HG03139 (cell line): ENCODE results near the gene SIGLEC15.
"Not testable (repeated sequence)": the region's sequence is repeated elsewhere in the genome, so short reads cannot be mapped to it uniquely, and the experiment has no call there.

Experiments
- ATAC-seq: cut with Tn5 transposase; IDR thresholded peaks from one replicate; pipeline ENCODE4 v1.9.1; 2021; ENCODE audit not compliant: unreplicated experiment

Gene SIGLEC15

DNA sequence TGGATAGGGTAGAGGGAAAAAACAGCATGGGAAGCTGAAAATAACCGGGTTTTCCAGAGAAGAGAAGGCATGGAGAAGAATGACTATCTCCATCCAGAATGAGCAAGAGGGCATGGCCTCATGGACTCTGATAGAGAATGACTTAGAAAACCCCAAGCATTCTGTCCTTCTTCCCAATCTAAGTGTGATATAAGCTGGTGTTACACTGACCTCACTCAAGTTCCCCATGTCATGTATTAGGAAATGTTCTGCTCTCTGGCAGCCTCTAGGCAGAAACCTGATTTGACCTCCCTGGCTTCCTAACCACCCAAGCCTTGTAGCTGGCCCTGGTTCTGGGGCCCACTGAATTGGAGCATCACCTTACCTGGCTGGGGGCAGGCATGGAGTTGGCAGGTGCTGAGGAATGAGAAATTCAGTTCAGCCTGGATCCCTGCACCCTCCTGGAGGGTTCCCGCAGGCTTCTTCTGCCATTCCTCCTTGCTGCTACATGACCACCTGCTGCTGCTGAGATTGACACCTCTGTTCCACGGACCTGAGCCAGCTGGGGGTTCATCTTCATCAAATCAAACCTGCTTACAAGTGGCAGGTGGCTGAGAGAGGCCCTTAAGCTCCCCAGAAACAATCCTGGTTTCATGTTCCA lies 5.2 kb upstream of the SIGLEC15 start:
- ATAC-seq: no peak

- ATAC-seq: no peak
These were observed 4.4 kb upstream of the SIGLEC15 start for GRCh38 chr18:45821026-45821425.

DNA sequence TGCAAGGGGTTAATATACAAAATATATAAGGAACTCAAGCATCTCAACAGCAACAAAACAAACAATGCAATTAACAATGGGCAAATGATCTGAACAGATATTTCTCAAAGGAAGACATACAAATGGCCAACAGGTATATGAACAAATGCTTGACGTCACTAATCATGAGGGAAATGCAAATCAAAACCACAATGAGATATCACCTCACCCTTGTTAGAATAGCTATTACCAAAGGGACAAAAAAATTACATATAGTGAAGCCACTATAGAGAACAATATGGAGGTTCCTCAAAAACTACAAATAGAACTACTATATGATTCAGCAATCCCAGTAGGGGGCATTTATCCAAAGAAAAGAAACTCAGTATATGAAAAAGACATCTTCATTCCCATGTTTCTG lies 3.8 kb upstream of the SIGLEC15 start:
- ATAC-seq: no peak

DNA sequence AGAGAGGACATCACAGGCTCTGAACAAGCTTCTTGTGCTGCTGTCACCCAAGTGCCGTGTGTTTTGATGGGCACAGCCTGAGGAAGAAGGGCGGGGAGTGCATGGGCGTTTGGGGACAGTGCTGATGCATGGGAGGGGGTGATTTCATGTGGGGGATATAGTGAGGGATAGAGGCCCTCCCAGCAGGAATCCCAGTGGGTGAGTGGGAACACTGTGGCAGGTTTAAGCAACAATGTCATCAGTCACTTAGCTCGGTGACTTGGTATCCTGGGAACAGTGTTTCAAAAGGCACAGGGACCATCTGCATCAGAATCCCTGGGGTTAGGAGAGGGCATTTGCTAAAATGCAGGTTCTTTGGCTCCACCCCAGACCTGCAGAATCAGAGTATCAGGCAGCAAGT lies 609 bp downstream of the SIGLEC15 start:
- ATAC-seq: no peak

GRCh38 chr18:45826716-45827115 lies 1.2 kb downstream of the SIGLEC15 start:
- not testable (repeated sequence) for ATAC-seq

DNA sequence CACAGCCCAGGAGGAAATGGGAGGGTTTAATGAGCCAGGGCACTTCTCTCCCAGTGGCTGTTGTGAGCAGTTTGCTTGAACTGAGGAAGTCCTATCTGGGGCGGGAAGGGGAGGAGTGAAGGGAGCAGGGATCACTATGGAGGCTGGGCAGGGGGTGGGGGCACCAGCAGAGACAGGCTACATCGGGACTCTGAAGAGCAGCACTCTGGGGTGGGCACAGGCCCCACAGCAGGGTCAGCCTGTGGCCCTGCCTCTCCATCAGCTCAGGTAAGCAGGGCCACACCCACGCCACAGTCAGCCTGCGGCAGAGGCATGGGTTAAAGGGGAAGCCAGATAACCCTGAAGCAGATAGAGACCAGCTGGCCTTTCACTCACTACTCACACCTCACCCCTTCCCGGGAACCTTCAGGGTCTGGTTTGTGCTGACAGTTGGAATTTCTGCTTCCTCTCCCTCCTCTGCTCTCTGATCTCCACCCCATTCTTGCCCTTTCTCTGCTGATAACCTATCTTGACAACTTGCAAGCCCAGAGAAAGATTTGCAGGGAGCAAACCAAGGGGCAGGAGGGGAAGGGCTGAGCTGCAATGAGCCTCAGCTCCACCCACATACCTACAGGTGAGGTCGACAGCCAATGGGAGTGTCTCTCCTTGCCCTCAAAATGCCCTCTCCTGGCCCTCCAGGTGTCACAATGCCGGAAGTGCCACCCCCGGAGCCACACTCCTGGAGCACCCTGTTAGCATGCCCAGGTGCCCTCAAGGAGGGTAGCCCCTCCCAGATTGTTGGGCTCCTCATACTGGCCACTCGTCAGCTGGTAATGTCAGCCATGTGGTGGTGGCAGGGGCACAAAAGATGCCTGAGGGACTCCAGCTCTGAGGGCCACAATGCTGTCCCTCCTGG lies 3.7 kb downstream of the SIGLEC15 start:
- ATAC-seq: no peak

DNA sequence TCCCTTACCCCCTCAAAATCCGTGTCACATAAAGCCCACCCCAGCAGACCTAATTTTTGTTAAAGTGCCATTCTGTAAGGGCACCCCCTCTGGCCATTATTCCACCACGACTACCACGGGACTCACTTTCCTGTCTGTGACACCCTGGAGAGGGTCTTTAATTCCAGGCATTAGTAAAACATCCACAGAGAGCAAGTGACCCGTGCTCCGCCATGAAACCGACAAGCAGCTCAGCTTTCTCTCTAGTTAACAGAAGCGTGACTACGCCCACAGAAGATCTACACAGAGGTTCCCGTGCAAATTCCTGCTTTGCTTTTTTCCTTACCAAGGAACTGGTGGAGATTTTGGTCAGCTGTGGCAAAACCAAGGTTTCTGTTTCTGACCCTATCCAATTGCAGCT lies 4.4 kb downstream of the SIGLEC15 start:
- ATAC-seq: no peak

DNA sequence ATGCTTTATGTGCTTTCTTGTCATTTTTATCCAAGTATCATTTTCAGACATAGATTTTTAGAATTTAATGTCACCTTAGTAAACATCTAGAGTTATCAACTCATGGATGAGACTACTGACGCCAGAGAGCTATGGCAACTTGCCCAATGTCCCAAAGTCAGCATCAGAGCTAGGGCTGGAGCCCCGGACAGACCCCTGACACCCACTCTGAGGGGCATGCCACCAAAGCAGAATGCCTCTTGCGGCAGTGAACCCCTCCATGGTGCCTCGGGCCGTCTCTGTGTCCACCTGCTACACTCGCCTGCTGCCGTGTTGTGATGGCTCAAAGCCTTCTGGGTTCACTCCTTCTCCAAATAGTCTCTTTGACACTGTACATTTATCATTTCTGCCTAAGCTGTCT lies 5.4 kb downstream of the SIGLEC15 start:
- no peak for ATAC-seq

- no peak for ATAC-seq
These were observed 8.4 kb downstream of the SIGLEC15 start for GRCh38 chr18:45833846-45834245.

GRCh38 chr18:45834306-45834705 lies 8.8 kb downstream of the SIGLEC15 start:
- ATAC-seq: no peak

GRCh38 chr18:45835057-45835636 lies 9.7 kb downstream of the SIGLEC15 start:
- no peak for ATAC-seq

GRCh38 chr18:45836242-45837205 lies 11.0 kb downstream of the SIGLEC15 start:
- no peak for ATAC-seq

GRCh38 chr18:45837283-45838070 lies 12.0 kb downstream of the SIGLEC15 start:
- no peak for ATAC-seq

DNA sequence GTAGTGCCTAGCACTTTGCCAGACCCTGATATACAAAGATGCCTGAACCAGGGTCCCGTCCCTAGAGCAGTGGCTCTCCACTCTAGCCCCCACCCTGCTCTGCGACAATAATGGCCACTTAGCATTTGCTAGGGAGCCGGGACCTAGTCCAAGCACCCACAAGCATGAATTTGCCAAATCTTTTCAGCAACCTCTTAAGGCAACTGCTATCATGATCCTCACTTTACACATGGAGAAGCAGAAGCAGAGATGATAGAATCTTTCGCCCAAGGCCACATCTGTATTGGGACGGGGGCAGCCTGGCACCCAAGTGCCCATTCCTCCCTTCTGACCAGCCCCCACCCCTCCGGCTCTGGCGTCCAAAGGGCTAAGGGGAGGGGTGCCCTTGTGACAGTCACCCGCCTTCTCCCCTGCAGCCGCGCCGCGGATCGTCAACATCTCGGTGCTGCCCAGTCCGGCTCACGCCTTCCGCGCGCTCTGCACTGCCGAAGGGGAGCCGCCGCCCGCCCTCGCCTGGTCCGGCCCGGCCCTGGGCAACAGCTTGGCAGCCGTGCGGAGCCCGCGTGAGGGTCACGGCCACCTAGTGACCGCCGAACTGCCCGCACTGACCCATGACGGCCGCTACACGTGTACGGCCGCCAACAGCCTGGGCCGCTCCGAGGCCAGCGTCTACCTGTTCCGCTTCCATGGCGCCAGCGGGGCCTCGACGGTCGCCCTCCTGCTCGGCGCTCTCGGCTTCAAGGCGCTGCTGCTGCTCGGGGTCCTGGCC lies 13.0 kb downstream of the SIGLEC15 start:
- ATAC-seq: no peak

GRCh38 chr18:45839414-45840395 lies 14.2 kb downstream of the SIGLEC15 start:
- no peak for ATAC-seq

GRCh38 chr18:45841060-45841764 lies 15.7 kb downstream of the SIGLEC15 start:
- no peak for ATAC-seq

GRCh38 chr18:45841765-45842442 lies 16.4 kb downstream of the SIGLEC15 start:
- no peak for ATAC-seq
